GM19099 (cell line): ENCODE results near the gene AKAP13.

ENCODE experiments used
- POLR2A ChIP-seq: IDR thresholded peaks from 3 replicates; pipeline ENCODE4 v1.6.1; 2011; ENCODE audit warnings: low read depth; ENCODE audit not compliant: insufficient read length; ENCODE audit errors: extremely low read depth

AKAP13 gene

DNA sequence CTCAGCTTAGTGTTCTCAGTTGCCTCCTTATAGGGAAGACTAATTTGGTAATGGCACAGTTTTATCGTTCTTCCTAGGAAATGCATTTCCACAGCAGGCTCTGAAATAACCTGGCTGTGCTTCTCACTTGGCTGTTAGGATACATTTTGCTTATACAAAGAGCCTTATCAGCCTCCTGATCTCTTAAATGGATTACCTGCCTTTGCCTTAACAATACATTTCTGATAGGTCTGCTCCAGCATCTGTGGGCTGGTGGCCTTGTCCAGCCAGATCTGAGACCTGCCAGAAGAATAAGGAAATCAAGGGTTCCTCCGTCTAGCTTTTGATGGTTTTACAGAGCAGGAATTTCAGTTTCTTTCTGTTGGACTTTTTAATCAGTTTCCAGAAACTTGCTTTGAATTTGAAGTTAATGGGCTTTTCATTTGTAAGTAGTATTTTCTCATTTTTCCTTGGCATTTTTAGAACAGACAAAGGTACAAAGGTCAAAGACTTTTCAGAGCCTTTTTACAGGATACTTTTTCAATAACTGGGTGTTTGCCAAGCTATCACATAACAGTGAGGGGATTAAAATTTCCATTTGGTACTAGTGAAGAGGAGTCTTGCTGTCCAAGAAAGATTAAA is 116.3 kb downstream of the AKAP13 start:
- TF ChIP-seq POLR2A, result no peak

DNA sequence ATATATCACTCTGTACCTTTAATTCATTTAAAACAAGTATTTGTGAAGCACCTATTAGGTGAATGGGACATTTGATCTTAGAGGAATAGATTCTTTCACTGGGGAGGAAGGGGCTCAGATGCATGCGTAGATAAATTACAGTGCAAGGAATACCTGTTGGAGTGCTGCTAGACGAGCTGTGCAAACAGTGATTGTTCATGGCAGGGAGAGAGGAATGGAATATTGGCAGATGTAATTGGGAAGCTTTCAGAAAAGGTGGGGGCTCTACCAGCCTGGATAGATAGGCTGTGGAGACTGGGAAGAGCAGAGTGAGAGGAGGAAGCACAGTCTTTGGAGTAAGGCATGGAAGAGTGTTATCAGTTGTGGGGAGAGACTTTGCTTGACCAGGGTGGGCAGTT is 116.8 kb downstream of the AKAP13 start:
- TF ChIP-seq POLR2A, result no peak

DNA sequence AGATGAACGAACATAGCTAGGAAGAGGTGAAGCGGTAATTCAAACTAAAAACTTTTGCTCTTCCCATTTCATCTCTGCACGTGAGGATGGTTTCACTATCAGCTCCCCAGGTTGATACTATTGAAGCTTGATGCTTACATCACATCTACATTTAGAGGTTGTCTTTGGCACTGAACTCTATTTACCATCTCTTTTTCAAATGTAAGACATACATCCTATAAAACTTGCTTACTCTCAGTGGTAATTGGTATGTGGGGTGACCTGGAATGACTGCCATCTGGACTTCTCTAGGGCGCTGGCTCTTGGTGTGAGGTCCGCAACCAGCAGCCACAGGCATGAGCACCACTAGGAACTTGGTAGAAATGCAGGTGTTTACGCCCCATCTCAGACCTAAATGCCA is 118.1 kb downstream of the AKAP13 start:
- TF ChIP-seq POLR2A, result no peak

DNA sequence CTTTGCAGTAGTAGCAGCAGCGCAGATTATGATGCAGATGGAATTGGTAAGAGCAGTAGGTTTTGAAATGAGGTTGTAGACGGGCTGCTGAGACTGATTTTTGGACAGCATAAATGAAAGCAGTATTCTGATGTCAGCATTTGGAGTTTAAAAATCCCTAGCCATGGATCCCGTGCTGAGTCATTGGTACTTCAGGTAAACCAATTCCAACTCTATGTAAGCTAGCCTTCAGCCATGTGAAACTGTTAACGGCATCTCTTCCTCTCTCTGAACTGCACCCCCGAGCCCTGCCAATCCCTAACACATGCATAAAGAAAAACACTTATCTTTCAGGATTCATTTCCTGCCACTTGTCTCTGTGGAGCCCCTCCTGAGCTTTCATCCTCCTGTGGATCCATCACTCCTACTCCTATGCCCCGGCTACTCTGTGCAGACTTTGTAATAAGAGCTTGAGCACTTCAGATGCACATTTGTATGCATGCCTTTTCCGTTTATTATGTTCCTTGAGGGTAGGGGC is 119.0 kb downstream of the AKAP13 start:
- TF ChIP-seq POLR2A, result no peak

DNA sequence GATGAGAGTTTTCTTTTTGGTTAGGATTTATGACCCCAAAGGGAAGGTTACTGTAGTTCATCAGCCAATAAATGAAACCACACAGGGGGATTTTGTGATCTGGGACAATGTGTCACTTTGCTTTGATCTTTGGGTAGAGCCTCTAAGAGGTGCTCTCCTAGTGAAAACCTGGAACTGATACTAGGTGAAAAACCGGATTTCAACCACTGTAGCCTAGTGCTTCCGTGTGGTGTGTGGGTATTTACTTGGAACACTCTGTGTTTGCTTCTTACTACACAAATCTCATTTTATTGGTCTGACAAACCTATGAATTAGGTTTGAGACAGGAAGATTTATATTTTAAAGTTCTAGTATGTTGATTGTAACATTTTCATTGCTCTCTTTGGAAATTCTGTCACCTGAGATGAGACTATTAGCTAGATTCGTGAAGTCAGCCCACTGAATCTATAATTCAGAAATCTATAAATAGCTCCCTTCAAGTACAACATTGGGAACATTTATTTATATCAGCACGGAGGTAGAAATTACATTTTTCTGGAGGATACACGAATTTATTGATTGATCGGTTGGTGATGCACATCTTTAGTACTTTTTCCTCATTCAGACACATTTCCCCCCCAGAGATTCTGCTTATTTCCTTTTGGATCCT is 119.8 kb downstream of the AKAP13 start:
- TF ChIP-seq POLR2A, result no peak

- no peak for TF ChIP-seq POLR2A
These were observed 120.3 kb downstream of the AKAP13 start for GRCh38 chr15:85500729-85501128.

- TF ChIP-seq POLR2A, result no peak
These were observed 121.2 kb downstream of the AKAP13 start for GRCh38 chr15:85501574-85501973.

- TF ChIP-seq POLR2A, result no peak
These were observed 122.9 kb downstream of the AKAP13 start for GRCh38 chr15:85503151-85503799.

DNA sequence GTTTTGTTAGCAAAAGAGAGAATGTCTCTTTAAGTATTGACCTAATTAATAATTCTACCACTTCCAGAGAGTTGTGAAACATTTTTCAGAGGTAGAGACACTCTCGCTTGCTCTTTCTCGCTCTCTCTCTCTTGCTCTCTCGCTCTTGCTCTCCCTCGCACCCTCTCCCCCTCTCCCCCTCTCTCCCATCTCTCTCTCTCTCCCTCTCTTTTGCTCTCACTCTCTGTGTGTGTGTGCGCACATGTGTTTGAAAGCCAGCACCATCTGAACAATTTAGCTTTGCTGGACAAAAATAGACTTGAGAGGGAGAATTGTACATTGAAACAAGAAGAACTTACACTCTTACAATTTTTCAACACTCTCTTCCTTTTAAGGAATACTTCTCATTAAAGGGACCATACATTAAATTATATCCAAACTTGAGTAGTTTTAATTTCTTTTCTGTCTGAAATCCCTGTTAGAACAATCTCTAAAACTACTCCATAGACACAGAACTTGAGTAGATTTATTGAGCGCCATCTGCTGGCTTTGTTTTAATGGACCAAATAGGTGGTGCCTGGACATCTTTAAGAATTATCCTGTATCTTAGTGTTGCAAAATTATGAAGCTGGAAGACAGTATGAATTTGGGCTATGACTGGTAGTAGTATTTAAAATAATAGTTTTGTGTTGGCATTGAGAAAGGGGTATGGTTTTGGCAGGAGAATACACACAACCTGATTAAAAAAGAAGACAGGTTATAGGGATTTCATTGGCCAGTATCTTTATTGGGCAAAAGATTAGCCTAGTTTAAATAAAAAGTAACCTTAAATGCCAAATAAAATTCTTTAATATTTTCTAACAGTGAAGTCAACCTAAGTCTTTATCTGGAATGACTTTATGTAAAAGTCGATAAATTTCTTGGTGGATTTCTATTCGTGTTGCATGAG is 124.6 kb downstream of the AKAP13 start:
- no peak for TF ChIP-seq POLR2A

GRCh38 chr15:85507114-85507513 is 126.7 kb downstream of the AKAP13 start:
- TF ChIP-seq POLR2A, result no peak

- TF ChIP-seq POLR2A, result no peak
These were observed 129.6 kb downstream of the AKAP13 start for GRCh38 chr15:85509973-85510372.

DNA sequence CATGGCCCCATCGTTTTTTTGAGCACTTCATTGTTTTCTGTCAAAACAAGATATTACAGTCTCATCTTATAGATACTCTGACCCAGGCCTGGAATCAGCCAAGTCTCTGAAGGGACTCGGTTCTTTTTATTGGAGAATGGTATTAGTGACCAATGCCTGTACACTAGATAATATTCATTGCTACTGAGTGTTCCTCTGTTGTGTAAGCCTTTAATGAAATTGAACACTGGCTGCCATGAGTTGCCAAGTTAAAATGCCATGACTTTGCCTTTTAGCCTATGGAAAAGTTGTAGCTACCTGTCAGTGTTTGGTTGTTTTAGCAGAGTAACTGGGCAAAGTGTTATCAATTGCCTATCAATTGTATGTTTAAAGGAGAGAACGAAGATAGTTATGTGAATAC is 134.0 kb downstream of the AKAP13 start:
- TF ChIP-seq POLR2A, result no peak

DNA sequence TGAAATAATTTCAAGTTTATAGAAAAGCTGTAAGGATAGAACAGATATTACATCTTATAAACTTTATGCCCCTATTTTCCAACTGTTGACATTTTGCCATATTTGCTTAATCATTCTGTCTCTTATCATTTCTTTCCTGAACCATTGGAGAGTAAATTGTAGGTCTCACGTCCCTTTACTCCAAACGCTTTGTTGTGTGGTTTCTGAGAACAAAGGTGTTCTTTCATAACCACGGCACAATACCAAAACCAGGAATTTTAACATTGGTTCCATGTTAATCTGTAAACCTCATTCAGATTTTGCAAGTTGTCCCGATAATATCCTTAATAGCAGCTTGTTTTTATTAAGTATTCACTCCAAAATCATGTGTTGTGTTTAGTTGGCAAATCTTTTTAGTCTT is 134.8 kb downstream of the AKAP13 start:
- TF ChIP-seq POLR2A, result no peak

DNA sequence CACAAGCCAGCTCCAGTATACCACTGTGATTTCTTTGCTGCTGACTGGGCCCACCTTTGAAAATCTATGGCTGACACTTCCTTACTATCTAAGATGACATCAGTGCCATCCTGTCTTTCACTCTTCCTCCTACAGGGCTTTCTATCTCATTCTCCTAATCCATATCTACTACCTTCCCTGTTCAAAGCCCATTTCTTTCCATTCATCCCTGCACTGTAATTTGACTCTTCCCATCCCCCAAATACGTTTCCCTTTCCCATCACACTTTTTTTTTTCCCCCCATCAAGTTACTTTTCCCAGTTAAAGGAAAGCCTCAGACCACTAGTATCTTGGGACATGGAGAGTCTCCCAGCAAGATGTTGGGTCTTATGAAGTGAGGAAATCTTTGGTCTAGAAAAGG is 136.7 kb downstream of the AKAP13 start:
- TF ChIP-seq POLR2A, result no peak

- no peak for TF ChIP-seq POLR2A
These were observed 138.8 kb downstream of the AKAP13 start for GRCh38 chr15:85518979-85519761.

DNA sequence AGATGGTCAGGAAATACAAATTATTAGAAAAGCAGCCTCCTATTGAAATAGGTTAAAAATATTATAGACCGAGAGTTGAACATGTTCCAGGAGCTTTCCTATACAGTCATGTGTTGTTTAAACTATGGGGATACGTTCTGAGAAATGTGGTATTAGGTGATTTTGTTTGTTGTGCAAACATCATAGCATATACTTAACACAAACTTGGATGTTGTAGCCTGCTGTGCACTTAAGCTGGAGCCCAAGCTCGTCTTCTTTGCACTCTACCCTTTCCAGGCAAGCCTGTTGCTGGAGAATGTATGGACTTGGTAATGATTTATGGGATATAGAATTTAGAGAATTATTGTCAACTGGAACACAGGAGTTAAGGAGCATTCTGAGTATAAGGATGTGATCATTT is 140.2 kb downstream of the AKAP13 start:
- TF ChIP-seq POLR2A, result no peak
